D721Med (cell line): ENCODE results near the gene SERTAD1.

Experiments
- DNase-seq: peaks from one replicate; pipeline ENCODE4 v3.0.0; 2011; ENCODE audit warnings: low spot score; ENCODE audit not compliant: insufficient read length
- FAIRE-seq: peaks from 2 replicates; lab custom pipeline; 2011; peaks lifted over from hg19 to GRCh38; lab: Jason Lieb, UNC
- CTCF ChIP-seq: IDR thresholded peaks from 2 replicates; pipeline ENCODE4 v1.5.1; 2012; ENCODE audit warnings: mild to moderate bottlenecking, control low read depth; ENCODE audit not compliant: insufficient read depth; ENCODE audit errors: missing control alignments

SERTAD1 gene

GRCh38 chr19:40407714-40408597, 17.8 kb downstream of the SERTAD1 start:
- no peak for TF ChIP-seq CTCF
- DNase-seq (no peak), FAIRE-seq (no peak)

- TF ChIP-seq CTCF: no peak
- DNase-seq (peak; percentile 94), FAIRE-seq (no peak)
These were observed 22.4 kb downstream of the SERTAD1 start for GRCh38 chr19:40403262-40403984.

- FAIRE-seq (no peak), DNase-seq (no peak)
- no peak for TF ChIP-seq CTCF
These were observed 25.2 kb downstream of the SERTAD1 start for GRCh38 chr19:40400559-40400958.

- DNase-seq (no peak), FAIRE-seq (no peak)
- TF ChIP-seq CTCF: no peak
These were observed 27.2 kb downstream of the SERTAD1 start for GRCh38 chr19:40398417-40399131.

GRCh38 chr19:40397568-40397906, 28.3 kb downstream of the SERTAD1 start:
- no peak for TF ChIP-seq CTCF
- DNase-seq: no peak
- no peak for FAIRE-seq

- FAIRE-seq (no peak), DNase-seq (no peak)
- no peak for TF ChIP-seq CTCF
These were observed 28.8 kb downstream of the SERTAD1 start for GRCh38 chr19:40396886-40397567.
